Lower lobe of right lung (tissue), 2 donors: Measurements from ENCODE around the gene TSNAX. TPM values are rescaled to one million over a fixed set of nuclear protein-coding genes. Genes with fewer than 3 reads are reported as not detected.
A peak's percentile ranks its signal among the peaks of the same experiment; 100 is the strongest.

Source experiments
- ATAC-seq, 2 donors: fragments of 200-7000 bp; cut with Tn5 transposase; one replicate each; pipeline ENCODE4 v1.9.1; 2020 to 2022; ENCODE audit warnings: mild to moderate bottlenecking in 2 of 2, moderate library complexity in 2 of 2
- DNase-seq: peaks from one replicate; pipeline ENCODE4 v3.0.0-alpha.2; 2020
- H3K27ac ChIP-seq: fragments of 200-600 bp; one replicate; pipeline ENCODE4 v1.8.0; 2022
- H3K27me3 ChIP-seq: fragments of 200-600 bp; one replicate; pipeline ENCODE4 v1.8.0; 2022; ENCODE audit warnings: low read depth
- H3K36me3 ChIP-seq: fragments of 200-600 bp; one replicate; pipeline ENCODE4 v1.8.0; 2022; ENCODE audit warnings: mild to moderate bottlenecking
- H3K4me1 ChIP-seq: fragments of 200-600 bp; one replicate; pipeline ENCODE4 v1.8.0; 2022
- H3K4me3 ChIP-seq: fragments of 200-600 bp; one replicate; pipeline ENCODE4 v1.8.0; 2022; ENCODE audit warnings: mild to moderate bottlenecking
- H3K9me3 ChIP-seq: fragments of 200-600 bp; one replicate; pipeline ENCODE4 v1.8.0; 2022
- CTCF ChIP-seq: fragments of 200-600 bp; IDR thresholded peaks from one replicate; pipeline ENCODE4 v1.8.0; 2022; ENCODE audit warnings: antibody characterized with exemption, mild to moderate bottlenecking
- intact Hi-C: fragments of 100-400 bp; cut with DNase I; formaldehyde crosslinking; loops from one replicate; pipeline ENCODE4 v1.11.0; 2022
- total RNA-seq: library from RNA; stranded (reverse); fragmentation: NEBNext Ultra II Directional; extraction: Animal tissue kit (Norgen Biotek cat#: 25700); gene quantifications from one replicate; pipeline ENCODE4 v1.2.1, GENCODE V29; 2021
- donor health status: DM: no; HTN: yes; CAD: no; lungs with severe emphysema.

TSNAX gene
- total RNA-seq, 1 donor from 2014 or later, result 38.4 TPM

- no peak for ATAC-seq
- H3K4me1 ChIP-seq, result no peaks in the 10 kb centered on the region
Observed at GRCh38 chr1:231594749-231595148, 66.3 kb downstream of the TSNAX start.

GRCh38 chr1:231596337-231596791 lies 67.9 kb downstream of the TSNAX start:
- intact Hi-C loops, result no loop called here
- no peak overlapping the region for H3K27ac ChIP-seq
- no peaks in the 10 kb centered on the region for H3K9me3 ChIP-seq
- no peaks in the 10 kb centered on the region for H3K36me3 ChIP-seq
- TF ChIP-seq CTCF, result no peak
- H3K27me3 ChIP-seq, result no peaks in the 10 kb centered on the region
- H3K4me1 ChIP-seq, result peaks cover 10% of the 10 kb centered on the region
- no peak overlapping the region for H3K4me3 ChIP-seq
- no peak for DNase-seq
- no peak for ATAC-seq

More at GRCh38 chr1:231594749-231595148, 66.3 kb downstream of the TSNAX start:
- Histone ChIP-seq H3K27me3 (no peaks in the 10 kb centered on the region), H3K4me3 (no peak overlapping the region), H3K9me3 (no peaks in the 10 kb centered on the region), H3K36me3 (no peaks in the 10 kb centered on the region), H3K27ac (no peak overlapping the region)
- no peak for DNase-seq
- intact Hi-C loops, result no loop called here
- no peak for TF ChIP-seq CTCF

- Histone ChIP-seq H3K9me3 (no peaks in the 10 kb centered on the region), H3K36me3 (no peaks in the 10 kb centered on the region), H3K27ac (no peak overlapping the region), H3K27me3 (no peaks in the 10 kb centered on the region), H3K4me1 (peaks cover 23% of the 10 kb centered on the region), H3K4me3 (no peak overlapping the region)
- TF ChIP-seq CTCF, result no peak
- intact Hi-C loops, result no loop called here
- DNase-seq (no peak), ATAC-seq (no peak)
Observed at GRCh38 chr1:231597971-231598370, 69.5 kb downstream of the TSNAX start.

- DNase-seq, result no peak
- no peak for ATAC-seq
- H3K9me3 ChIP-seq, result no peaks in the 10 kb centered on the region
- peaks cover 27% of the 10 kb centered on the region for H3K4me1 ChIP-seq
- H3K4me3 ChIP-seq, result no peak overlapping the region
- no peak for TF ChIP-seq CTCF
- H3K27ac ChIP-seq, result peak overlapping the region; percentile 7
- intact Hi-C loops, result loop anchor here (10.0 kb wide), 1 partner anchor 246 kb away; no protein-coding TSS in a partner anchor
- no peaks in the 10 kb centered on the region for H3K27me3 ChIP-seq
- no peaks in the 10 kb centered on the region for H3K36me3 ChIP-seq
Observed at GRCh38 chr1:231600458-231600976, 72.0 kb downstream of the TSNAX start.

- ATAC-seq (no peak), DNase-seq (no peak)
- H3K36me3 ChIP-seq, result no peaks in the 10 kb centered on the region
- intact Hi-C loops, result loop anchor here (10.0 kb wide), 1 partner anchor 247 kb away; no protein-coding TSS in a partner anchor
- H3K27ac ChIP-seq, result no peak overlapping the region
- no peaks in the 10 kb centered on the region for H3K27me3 ChIP-seq
- H3K9me3 ChIP-seq, result no peaks in the 10 kb centered on the region
- no peak for TF ChIP-seq CTCF
- H3K4me3 ChIP-seq, result no peak overlapping the region
- peaks cover 27% of the 10 kb centered on the region for H3K4me1 ChIP-seq
Observed at GRCh38 chr1:231601824-231602672, 73.6 kb downstream of the TSNAX start.
